GM18511 (cell line): ENCODE data around the gene SMNDC1.
"Not testable (repeated sequence)": the region's sequence is repeated elsewhere in the genome, so short reads cannot be mapped to it uniquely, and the experiment has no call there.

Experiments
- ATAC-seq: cut with Tn5 transposase; IDR thresholded peaks from one replicate; pipeline ENCODE4 v1.9.1; 2021; ENCODE audit warnings: mild to moderate bottlenecking, moderate library complexity; ENCODE audit not compliant: unreplicated experiment

Gene SMNDC1

GRCh38 chr10:110286841-110287240 lies 17.9 kb downstream of the SMNDC1 start:
- ATAC-seq: no peak

GRCh38 chr10:110285501-110285900 lies 19.2 kb downstream of the SMNDC1 start:
- ATAC-seq: no peak

- ATAC-seq: no peak
Observed at GRCh38 chr10:110284262-110284661, 20.5 kb downstream of the SMNDC1 start.

DNA sequence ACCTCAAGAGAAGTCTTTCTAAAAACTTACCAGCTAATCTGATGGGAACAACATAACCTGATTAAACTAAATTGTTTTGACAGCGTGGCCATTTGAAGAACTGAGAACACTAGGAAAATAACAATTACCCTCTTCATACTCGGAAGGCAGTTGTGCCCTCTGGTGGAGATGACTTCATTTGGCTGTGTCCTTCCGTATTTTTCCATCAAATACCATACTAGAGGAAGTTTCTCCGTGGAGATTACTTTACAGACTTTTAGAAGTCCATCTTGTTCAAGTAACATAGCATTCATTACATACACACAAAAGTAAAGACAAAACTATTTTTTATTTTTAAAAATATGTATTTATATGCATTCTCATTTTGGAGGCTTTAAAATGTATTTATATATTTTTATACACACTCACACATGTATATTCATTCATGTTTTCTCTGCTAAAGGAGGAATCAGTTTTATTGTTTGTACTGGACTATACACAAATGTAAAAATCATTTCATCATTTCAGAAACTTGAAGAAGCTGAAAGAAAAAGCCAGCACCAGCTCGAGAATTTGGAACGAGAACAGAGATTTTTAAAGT lies 25.2 kb downstream of the SMNDC1 start:
- no peak for ATAC-seq

GRCh38 chr10:110278562-110279406 lies 25.9 kb downstream of the SMNDC1 start:
- no peak for ATAC-seq

- no peak for ATAC-seq
Observed at GRCh38 chr10:110277591-110277990, 27.1 kb downstream of the SMNDC1 start.

DNA sequence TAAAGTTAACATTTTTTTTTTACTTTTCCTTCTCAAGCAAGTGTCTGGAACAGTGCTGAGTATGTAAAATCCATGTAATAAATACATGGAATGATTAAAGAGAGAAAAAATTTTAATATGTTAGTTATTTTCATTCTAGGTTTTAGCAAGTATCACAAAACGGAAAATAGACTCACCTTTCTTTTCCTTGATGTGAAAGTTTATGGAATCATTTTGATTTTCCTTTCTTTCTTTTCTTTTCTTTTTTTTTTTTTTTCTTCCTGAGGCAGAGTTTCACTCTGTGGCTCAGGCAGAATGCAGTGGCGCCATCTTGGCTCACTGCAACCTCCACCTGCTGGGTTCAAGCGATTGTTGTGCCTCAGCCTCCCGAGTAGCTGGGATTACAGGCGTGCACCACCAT lies 28.1 kb downstream of the SMNDC1 start:
- no peak for ATAC-seq

DNA sequence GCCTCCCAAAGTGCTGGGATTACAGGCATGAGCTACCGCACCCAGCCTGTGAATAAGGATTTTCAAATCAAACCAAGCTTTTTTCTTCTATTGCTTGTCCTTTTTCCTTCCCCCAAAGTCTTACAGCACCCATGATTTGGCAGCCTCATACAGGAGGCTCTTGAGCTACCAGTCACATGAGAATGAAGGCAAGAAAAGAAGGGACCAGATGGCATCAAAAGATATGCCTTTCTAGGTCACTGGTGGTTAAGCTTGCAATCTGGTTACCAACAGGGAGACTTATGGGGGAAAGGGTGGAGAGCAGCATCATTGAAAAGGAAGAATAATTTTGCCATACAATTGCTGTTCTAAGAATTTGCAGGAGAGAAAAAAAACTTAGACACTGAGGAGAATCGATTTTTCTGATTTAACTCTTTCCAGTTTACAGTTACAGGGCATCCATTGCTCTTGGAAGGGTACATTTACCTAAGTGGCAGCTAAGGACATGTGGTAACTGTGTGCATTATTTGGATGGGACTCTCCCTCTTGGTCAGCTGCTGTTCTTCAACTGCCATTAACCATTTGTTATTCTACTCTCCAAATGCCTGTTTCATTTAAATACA lies 29.5 kb downstream of the SMNDC1 start:
- no peak for ATAC-seq

DNA sequence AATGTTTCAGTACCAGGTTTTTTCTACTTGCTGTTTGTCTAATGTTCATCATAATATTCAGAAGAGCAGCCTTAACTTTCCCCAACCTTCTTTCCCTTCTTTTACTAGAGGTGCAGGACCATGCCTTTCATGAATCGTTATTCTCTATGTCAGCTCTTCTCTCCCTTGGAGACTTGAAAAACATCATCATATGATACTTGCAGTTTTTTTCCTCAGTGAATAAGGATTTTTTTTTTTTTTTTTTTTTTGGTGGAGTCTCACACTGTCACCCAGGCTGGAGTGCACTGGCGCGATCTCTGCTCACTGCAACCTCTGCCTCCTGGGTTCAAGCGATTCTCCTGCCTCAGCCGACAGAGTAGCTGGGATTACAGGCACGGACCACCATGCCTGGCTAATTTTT lies 30.1 kb downstream of the SMNDC1 start:
- no peak for ATAC-seq

DNA sequence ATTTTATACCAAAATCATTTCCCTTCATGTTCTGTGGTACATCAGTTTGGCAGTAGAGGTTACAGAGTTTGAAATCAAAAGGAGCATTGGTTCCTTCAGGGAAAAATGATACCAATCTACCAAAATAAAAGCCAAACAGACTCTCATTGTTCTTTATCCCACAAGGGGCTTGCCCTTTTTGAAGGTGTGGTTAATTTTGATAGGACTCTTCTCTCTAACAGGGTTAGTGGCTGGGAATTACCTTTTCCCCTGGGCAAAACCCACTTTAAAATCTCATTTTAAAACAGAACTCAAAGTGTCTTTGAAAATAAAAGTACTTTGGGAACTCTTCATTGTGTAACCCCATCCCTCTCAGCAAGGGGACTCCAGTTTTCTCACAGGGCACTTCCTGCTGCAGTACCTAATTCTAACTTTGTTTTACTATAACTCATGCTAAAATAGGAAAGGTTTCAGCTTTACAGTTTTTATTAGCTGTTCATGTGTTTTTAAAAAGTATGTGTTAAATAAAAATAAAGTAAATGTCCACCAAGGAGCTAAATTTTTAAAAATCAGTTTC lies 30.6 kb downstream of the SMNDC1 start:
- no peak for ATAC-seq

DNA sequence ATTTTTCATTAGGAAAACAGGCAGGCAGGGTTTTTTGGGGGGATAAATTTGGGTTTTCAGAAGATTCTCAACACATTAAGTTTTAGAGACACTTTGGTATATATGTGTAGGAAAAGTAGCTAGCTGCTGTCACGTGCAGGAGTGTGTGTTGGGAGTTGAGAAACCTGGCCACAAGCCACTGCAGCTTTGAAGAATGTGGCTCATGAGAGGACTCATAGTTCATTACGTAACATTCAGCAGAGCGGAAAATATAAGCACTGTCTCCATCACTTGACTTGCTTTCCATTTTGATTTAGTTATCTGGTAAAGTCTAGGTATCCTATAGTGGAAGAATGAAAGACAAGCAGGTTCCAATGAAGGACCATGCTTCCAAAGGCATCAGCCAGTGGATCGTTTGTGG lies 31.2 kb downstream of the SMNDC1 start:
- ATAC-seq: peak; percentile 43

GRCh38 chr10:110272995-110273394 lies 31.7 kb downstream of the SMNDC1 start:
- ATAC-seq: not testable (repeated sequence)

- peak; percentile 62 for ATAC-seq
Observed at GRCh38 chr10:110269374-110270318, 35.1 kb downstream of the SMNDC1 start.

- no peak for ATAC-seq
Observed at GRCh38 chr10:110268971-110269370, 35.7 kb downstream of the SMNDC1 start.

- ATAC-seq: peak; percentile 75
Observed at GRCh38 chr10:110268442-110268841, 36.3 kb downstream of the SMNDC1 start.

- no peak for ATAC-seq
Observed at GRCh38 chr10:110267276-110267675, 37.4 kb downstream of the SMNDC1 start.

GRCh38 chr10:110265573-110266193 lies 39.0 kb downstream of the SMNDC1 start:
- ATAC-seq: no peak

DNA sequence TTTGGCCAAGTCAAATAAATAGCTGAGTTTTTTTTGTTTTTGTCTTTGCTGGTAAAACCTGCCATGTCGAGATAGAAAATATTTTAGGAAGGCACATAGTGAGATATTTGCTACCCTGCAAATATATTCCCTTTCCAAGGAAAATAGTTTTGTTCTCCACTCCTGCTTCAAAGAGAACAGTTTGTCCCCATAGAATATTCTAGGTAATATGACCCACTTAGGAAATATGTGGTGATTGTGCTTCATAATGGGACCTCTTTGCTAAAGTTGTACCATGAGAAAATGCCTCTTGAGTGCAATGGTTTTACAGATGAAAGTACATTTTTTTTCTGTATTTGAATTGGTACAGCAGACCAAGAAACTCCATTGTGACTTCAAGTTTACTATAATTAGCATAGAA lies 41.6 kb downstream of the SMNDC1 start:
- ATAC-seq: no peak

- no peak for ATAC-seq
Observed at GRCh38 chr10:110260746-110261477, 43.8 kb downstream of the SMNDC1 start.

- no peak for ATAC-seq
Observed at GRCh38 chr10:110259317-110259716, 45.4 kb downstream of the SMNDC1 start.
